M059J (cell line): ENCODE results near the gene LRRC31. TPM values are rescaled to one million over a fixed set of nuclear protein-coding genes. Genes with fewer than 3 reads are reported as not detected.
A peak's percentile ranks its signal among the peaks of the same experiment; 100 is the strongest.

Experiments used
- DNase-seq: peaks from one replicate; pipeline ENCODE4 v3.0.0-alpha.2; 2012; ENCODE audit warnings: low read depth
- total RNA-seq: library from RNA; depleted of rRNA; stranded (reverse); fragments of >200 nt; shearing (Covaris generic); gene quantifications from 2 replicates; pipeline ENCODE4 v1.2.3, GENCODE V29; 2014; rRNA removed

LRRC31 gene
- total RNA-seq = not detected in 2 replicates

DNA sequence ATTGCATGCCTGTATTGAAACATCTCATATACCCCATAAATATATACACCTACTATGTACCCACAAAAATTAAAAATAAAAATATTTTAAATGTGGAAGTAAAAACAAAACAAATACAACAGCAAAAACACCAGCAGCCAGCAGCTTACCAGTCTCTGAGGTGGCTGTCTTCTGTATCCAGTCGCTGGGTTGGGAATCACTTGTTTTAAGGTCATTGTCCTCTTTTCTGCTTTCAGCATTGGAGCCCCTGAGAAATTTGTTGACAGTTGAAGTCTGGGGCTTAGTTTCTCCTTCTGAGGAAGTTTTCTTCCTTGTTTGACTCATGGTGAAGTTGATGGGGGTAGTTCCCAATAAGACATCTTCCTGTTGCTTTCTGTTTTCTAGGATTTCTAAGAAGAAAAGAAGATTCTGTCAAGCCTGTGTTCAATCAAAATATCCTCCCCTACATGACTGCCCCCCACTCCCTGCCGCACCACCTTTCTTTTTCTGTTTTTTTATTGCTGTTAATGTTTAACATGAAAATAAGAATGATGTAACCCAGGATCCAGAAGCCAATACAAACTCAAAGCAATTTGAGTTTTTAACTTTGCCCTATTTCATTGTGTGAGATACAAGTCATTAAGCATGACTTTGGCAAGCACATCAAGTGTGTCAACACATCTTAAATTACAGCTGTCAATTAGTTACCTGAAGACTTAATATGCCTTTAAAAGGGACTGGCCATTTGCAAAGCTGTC, at the start of gene LRRC31:
Gene LRRC31, minus strand, starts transcription at position 452 of the 737 bp plus-strand sequence. Its CDS starts 128 bp downstream, at position 324.
- no peak for DNase-seq

DNA sequence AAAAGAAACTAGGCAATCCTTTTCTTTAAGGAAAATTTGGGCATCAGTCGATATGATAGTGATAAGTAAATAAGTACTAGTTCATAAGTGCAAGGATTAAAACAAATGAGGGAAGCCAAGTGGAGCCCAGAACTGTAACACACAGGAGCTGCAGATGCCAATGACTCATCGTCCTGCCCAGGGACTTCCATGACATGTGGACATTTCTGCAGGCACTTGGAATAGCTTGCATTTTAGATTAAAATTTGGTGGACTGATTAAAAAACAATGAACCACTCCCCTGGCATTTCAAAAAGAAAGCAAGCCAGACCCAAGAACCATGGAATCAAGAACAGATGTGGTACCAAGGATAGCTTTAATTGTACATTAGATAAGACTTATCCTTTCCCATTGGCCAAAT, 44.6 kb upstream of the LRRC31 start:
- DNase-seq = peak; percentile 71

DNA sequence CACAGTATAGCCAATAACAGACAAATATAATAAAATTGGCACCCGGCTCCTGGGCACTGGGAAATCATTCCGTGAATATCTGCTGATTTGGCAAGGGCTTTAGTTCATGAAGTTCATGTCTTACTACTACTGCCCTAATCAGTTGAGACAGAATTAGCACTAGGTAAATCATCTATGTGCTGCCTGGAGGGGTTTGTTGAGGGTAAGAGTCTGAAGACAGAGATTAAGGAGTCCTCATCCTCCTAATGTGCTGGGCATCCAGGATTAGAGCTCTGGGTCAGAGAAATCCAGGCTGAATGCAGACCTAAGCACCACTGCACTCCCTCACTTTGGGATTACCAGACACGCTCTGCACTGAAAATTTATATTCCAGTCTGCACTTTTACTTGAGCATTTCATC, 43.6 kb upstream of the LRRC31 start:
- DNase-seq = no peak

DNA sequence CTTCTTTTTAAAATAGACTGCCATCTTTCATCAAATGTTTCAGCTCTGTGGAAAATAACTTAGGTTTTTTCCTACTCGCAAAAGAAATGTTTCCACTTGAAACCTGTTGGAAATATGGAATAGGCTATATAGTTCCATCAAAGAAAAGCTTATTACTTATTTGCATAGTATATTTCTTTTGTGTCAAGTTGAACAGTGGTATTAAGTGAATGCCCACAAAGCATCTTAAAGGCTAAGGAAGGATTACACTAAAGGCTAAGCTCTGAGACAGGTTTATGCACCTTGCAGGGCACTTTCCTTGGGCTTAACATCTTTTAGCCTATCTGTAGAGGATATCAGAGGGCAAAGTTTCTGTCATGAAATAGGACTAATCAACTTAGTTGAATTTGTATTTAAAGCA, 41.5 kb upstream of the LRRC31 start, which contains the start of gene SAMD7:
Gene SAMD7, plus strand, starts transcription at position 301 of the 400 bp plus-strand sequence. CDS start 7,927 bp downstream, outside the sequence.
- DNase-seq = no peak

DNA sequence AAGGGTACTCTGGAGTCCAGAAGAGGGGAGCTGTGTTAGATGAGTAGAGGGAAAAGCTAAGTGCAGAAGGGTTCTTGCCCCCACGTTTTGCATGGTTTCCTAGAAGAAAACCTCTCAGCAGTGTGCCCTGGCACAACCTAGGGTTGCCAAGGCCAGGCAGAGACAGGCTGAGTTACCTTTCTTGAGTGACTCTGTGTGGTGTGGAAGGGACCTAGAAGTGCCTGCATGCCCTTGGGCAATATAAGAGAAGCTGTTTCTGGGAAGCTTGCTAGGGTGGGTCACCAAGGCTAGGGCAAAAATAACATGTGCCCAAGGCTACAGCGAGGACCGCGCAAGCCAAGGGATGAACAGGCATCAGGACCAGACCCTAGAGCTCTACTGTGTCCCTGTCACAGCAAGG, 38.2 kb upstream of the LRRC31 start:
- DNase-seq = no peak

DNA sequence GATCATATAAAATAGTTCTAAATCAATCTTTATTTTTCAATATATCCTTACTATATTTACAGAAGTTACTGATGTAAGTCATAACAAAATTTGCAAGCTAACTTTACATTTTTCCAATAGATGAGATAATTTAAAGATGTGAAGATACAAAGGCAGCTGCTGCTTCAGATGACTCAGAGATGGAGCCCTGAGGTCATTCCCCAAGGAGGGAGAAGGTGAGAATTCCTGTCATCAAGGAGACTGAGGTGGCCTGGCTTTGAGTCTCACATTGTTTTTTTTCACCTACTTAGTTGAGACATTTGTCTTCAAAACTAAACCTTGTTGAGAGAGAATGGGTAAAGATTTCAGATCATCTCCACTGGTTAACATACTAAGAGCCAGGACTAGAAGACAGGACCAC, 37.7 kb upstream of the LRRC31 start:
- peak; percentile 32 for DNase-seq

DNA sequence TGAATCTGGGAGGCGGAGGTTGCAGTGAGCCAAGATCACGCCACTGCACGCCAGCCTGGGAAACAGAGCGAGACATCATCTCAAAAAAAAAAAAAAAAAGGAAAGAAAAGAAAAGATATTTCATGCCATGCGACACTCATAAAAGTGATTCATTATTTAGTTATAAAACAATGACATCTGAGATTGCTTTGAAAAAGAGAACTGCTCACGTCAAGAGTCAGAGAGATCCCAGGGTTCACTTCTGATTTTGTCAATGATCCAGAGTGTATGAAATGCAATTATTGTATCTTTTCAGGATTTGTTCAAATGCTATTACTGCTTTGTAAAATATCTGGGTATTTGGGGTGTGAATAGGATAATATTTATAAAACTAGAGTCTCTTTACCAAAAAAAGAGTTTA, 35.7 kb upstream of the LRRC31 start:
- no peak for DNase-seq

DNA sequence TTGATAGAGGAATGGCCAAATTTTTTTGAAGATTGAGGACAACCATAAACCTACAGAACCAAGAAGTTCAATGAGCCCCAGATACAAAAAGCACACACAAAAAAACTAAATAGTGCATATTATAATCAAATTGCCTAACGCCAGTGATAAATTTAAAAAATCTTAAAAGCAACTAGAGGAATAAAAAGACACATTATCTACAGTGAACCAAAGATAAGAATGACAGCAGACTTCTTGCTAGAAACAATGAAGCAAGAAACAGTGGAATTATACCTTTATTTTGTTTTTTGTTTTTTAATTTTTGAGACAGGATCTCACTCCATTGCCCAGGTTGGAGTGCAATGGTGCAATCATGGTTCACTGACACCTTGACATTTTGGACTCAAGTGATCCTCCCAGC, 31.7 kb upstream of the LRRC31 start:
- DNase-seq = no peak

DNA sequence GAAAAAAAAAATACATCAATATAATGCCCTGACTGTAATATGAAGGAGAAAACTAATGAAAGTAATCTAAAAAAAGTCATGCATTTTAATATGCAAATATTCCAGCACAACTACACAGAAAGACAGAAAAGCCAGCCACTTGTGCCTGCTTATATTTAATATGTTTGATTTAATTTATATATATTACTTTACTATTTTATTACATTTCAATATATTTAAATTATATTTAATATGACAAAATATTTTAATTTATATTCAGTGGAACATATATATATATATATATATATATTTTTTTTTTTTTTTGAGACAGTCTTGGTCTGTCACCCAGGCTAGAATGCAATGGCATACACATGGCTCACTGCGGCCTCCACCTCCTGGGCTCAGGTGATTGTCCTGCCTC, 27.5 kb upstream of the LRRC31 start:
- no peak for DNase-seq

DNA sequence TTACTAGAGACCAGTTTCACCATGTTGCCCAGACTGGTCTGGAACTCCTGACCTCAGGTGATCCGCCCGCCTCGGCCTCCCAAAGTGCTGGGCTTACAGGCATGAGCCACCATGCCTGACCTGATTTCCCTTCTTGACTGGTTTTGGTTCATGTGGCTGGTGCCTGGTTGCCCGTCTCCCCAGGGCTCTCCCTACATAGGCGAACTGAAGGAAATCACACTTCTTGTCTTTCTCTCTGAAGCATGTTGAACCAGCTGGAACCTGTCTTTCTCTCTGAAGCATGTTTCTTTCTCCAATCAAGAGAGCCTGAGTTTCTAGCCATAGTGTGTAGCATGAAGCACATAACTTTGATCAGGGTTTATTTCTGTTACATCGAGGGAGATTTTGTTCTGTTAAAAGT, 25.3 kb upstream of the LRRC31 start:
- no peak for DNase-seq

DNA sequence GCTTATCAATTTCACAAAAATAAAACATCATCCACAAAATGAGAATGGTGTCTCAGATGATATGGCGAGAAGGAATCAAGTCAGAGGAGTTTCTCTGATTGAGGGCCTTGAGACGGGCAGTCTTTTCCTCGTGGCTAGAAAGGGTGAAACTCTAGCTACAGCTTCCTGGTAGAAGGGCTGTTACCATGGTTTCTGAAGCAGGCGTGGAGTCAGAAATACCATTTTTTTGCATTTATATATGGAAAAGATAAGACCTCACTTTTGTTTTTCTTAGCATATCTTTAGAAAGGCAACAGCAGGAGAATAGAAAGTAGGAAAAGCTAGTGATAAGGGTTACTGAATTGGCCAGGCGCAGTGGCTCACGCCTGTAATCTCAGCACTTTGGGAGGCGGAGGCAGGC, 24.4 kb upstream of the LRRC31 start:
- DNase-seq = no peak

DNA sequence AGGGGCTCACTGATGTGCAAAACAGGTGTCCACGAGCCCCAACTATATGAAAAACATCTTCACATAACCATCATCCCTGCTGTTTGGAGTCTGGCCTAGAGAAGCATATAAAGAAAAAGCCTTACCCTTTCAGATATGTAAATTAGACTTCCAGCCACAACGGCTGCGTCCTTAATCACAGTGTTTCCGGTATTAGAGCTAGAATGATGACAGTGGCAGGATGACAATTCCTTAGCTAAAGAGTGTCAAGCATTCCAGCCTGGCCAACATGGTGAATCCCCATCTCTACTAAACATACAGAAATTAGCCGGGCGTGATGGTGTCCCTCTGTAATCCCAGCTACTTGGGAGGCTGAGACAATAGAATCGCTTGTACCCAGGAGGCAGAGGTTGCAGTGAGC, 22.2 kb upstream of the LRRC31 start:
- DNase-seq = no peak

DNA sequence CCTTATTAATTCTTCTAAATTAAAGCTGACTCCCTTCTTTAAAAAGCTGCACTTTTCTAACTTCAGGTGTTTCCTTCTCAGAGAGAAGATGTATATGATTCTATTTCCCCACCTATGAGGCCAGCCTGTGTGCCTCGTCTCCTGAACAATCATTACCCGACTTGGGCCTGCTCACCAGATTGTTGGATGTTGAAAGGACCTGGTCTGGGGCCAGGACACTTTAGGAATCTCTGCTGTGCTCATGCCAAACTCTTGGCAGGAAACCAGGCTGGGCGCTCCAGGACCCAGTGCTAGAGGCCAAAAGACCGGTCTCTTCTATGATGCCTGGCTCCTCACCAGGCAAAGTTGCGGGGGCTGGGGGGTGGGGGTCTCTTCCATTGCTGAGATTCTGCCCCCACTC, 16.9 kb upstream of the LRRC31 start:
- DNase-seq = peak; percentile 63

DNA sequence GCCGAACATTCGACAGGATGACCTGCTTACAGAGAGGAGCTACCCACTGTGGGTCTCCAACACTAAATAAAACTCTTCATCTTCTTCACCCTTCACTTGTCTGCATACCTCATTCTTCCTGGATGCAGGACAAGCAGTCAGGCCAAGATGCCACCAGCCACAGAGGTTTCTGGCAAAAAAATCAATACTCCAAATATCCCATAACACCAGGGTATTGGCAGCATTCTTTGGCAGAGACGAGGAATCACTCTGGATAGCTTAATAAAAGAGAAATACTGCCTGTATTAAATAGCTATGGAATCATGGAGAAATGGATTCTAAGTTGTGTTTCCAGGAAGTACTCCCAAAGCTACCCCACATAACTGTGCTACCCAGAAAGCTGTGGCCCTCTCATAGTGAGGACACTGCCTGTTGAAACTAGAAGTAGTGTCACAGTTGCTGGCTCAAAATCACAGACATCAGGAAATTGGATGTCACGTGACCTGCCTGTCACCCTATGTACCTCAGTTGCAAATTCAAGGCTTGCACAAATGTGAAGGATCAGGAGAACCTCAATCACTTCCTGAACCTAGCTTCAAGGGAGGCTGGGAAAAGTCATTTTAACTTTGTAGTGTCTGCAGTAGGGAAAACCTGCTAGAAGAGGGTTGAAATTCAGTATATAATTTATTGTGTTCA, 11.0 kb upstream of the LRRC31 start:
- no peak for DNase-seq

DNA sequence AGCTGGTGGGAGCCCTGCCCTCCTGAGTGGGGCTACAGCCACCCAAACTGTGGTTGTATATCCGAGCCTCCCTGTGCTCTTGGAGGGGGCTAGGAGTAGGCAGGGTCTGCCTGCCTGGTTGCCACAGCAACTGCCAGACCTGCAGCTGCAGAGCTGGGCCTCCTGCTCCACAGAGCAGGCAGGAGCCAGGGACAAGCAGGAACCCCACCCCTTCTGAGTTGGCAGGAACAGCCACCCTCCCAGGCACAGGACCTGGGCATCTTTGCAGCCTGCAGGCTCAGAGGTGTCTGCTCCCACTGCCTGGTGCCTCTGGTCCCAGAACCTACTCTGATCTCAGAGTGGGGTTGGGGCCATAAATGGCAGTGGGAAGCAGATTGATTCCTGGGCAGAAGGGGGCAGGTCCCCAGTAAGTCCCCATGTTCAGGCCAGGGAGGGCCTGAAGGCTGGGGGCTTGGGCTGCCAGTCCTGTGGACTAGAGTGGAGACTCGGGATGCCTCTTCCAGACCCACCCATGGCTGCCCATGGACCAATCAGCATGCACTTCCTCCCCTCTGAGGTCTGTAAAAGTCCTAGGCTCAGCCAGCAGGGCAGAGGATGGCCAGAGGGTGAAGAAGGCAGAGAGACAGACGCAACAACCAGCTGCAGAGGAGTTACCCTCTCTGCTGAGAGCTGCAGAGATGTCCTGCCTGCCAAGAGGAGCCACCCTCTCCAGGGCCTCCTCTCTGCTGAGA, 10.3 kb upstream of the LRRC31 start:
- no peak for DNase-seq

DNA sequence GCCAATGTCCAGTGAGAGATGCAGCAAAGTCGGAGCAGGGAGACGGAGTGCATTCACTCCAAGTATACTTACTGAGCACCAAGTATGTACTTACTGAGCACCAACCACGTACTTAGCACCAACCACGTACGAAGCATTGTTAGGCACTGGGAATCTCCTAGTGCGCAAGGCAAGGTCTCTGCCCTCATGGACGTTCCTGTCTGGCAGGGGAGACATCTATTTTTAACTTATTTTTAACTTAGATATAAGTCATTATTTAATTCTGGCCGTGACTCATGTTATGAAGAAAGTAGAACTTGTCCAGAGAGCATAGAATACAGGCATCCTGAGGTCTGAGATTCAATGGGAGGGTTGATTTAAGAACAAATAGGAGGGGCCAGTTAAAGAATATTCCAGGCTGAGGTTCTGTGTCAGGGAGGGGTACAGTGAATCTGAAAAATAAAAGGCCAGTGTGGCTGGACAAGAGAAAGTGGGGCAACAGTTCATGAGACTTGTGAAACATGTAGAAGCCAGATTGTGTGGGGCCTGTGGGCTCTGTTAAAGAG, 9.3 kb upstream of the LRRC31 start:
- no peak for DNase-seq

DNA sequence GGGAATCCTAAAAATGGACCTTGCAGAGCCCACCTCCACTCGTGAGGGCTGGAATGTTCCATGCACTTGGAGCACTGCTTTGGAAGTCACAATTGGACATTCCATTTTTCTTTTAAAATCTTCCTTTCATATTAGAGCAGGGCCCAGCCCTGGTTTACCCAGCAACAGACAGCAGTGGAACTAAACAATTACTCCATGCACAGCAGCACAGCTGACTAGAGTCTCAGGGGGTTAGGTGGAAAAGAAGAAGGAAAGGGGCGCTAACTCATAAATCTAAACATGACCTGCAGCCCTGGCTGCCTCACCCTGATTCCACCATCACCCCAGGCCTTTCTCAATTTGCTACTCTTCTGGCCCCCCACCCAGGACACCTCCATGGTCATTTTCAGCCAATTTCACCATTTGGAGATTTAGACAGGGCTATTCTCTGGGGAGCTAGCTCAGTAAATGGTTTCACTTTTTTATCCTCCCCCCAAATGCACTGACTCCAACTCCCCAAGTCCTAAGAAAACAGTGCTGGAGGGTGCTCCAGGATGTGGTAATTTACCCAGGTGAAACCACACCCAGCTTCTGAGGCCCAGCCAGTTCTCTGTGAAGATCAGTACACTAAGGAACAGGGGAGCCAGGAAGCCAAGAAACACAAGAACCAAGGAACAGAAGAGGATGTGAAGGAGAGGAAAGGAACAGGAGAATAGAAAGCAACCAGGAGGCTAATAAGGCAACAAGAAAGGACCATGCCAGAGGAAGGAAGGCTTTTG, 1.6 kb upstream of the LRRC31 start:
- no peak for DNase-seq

DNA sequence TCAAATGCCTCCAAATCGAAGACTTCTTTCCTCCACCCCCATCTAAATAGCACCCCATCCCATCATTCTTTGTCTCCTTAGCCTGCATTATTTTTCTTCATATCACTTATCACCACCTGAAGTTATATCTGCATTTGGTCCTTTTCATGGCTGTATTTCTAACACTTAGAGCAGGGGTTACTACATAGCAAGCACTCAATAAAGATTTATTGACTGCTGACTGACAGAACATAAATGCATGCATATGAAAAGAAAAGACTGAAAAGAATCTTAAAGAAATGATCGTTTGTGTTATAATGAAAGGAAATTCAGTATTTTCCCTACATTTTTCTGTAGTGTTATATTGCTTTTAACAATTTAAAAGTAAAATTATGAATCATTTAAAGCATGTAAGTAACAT, 1.4 kb downstream of the LRRC31 start:
- DNase-seq = no peak

DNA sequence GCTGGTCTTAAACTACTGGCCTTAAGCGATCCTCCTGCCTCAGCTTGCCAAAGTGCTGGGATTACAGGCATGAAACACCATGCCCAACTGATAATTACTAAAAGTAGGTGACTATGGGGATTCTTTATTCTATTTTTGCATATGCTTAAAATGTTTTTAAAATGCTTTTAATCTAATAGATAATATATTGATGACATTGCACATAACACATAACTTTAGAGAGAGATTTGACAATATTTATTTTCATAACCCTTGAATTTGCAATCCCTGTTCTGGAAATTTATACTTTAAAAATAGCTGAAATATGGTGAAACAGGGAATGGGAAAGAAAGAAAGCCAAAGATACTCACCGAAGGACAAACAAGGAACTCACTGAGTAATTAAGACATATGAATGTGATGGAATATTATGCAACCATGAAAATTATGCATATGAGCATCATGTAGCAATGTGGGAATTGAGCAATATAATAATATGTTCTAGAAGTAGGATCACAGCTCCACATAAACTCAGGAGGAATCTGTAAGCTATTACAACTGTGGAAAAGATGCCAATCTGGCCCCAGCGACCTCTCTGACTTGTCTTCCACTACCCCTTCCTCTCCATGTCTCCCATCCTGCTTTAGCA, 2.0 kb downstream of the LRRC31 start:
- DNase-seq = no peak

DNA sequence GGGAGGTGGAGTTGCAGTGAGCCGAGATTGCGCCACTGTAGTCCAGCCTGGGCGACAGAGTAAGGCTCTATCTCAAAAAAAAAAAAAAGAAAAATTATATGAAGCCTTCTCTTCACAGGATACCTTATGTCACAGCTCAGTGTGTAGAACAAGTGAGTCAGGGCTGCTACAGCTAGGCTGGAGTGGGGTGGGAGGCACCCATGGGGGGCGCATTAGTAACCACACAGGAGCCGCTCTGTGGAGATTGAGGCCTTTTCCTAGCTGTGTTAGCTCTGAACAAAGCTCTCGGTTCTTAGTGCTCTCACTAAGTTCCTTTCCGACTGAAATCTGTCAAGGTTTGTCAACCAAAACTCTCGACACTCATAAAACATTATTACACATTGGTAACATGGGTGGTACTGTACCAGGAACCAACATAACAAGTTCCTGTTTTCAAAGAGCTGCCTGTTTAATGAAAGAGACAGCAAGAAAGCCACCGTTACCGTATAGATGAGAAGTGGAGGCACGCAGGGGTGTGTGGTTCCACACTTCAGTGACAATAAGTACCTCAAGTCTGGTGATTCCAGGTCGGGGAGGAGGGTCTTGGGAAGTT, 4.5 kb downstream of the LRRC31 start:
- DNase-seq = no peak

DNA sequence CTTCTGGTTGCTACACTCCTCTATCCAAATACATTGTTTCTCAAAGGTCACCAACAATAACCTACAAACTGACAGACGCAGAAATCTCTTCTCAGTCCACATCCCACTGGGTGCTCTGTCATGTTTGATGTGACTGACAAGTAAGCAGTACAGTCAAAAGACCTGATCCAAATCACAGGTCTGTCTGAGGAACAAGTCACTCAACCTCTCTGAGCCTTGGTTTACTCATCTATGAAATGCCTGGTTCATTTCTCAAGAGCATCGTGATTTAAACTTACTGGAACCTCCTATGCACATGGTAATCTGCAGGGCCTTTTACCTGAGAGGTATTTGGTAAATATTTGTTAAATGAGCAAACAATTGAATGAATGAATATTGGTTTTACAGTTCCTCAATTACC, 5.5 kb downstream of the LRRC31 start:
- DNase-seq = no peak
